ENCODE data around the gene NUP133.

Gene NUP133

DNA sequence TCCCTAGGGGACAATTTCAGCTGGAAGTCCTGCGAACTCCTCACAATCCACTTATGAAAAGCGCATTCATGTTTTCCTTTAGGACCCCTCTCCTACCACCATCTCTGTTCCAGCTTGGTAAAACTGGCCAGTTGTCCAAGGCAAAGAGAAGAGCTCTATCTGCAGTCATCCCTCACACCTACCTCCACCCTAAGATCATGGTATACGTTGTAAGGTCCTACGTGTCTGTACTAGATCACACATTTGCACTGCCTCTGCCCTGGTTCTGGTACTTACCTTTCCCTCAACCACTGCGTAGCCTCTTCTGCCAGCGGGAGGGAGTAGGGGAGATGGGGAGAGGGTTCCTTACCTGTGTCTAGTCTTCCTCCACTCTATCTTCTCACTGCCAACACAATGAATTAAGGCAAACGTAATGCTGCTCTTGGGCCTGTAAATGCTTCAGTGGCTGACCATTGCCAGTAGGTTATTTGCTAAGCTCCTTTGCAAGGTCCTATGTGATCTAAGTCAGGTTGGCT lies 739 bp upstream of the NUP133 start:
- no peak for DNase-seq (ENCODE audit: insufficient read length, low spot score)
- FAIRE-seq: no peak
- TF ChIP-seq, protein P1, sequence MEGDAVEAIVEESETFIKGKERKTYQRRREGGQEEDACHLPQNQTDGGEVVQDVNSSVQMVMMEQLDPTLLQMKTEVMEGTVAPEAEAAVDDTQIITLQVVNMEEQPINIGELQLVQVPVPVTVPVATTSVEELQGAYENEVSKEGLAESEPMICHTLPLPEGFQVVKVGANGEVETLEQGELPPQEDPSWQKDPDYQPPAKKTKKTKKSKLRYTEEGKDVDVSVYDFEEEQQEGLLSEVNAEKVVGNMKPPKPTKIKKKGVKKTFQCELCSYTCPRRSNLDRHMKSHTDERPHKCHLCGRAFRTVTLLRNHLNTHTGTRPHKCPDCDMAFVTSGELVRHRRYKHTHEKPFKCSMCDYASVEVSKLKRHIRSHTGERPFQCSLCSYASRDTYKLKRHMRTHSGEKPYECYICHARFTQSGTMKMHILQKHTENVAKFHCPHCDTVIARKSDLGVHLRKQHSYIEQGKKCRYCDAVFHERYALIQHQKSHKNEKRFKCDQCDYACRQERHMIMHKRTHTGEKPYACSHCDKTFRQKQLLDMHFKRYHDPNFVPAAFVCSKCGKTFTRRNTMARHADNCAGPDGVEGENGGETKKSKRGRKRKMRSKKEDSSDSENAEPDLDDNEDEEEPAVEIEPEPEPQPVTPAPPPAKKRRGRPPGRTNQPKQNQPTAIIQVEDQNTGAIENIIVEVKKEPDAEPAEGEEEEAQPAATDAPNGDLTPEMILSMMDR (IDR thresholded peaks at IDR 0.05; ENCODE audit: insufficient read depth, missing control alignments): no peak

GRCh38 chr1:229507502-229507901 lies 639 bp downstream of the NUP133 start:
- TF ChIP-seq, protein P1 (IDR thresholded peaks at IDR 0.05; ENCODE audit: insufficient read depth, missing control alignments): no peak
- FAIRE-seq (peak; percentile 11), DNase-seq (ENCODE audit: insufficient read length, low spot score) (no peak)

DNA sequence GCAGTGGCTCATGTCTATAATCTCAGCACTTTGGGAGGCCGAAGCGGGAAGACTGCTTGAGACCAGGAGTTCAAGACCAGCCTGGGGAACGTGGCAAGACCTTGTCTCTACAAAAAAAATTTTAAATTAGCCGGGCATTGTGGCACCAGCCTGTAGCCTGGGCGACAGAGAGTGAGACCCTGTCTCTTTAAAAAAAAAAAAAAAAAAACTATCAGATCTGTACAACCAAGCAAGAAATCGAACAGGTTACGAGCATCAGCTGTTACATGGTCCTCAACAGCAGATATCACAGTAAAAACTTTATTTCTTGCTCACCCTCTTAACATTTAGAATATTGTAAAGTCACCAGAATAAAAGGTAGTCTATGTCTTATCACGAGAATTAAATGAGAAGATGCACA lies 1.5 kb downstream of the NUP133 start:
- DNase-seq (ENCODE audit: insufficient read length, low spot score): no peak
- FAIRE-seq: no peak
- TF ChIP-seq, protein P1 (IDR thresholded peaks at IDR 0.05; ENCODE audit: insufficient read depth, missing control alignments): no peak

DNA sequence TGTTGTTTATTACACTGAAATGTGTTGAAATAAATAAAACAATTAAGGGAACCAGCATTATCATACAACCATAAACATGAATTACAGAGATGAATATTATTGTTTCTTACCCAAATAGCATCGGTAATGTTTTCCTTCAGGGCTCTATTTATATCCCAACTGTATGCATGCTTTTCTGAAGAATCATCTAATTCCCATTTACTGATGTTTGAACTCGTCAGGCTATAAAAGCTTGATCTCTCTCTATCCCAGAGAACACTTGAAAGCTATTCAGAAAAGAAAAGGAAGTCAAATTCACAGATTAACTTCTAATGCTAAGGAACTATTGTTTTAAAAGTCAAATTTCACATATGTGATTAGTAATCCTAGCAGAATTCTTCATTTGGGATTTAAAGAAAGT lies 12.4 kb downstream of the NUP133 start:
- TF ChIP-seq, protein P1 (IDR thresholded peaks at IDR 0.05; ENCODE audit: insufficient read depth, missing control alignments): no peak
- FAIRE-seq: no peak
- no peak for DNase-seq (ENCODE audit: insufficient read length, low spot score)

- DNase-seq (ENCODE audit: insufficient read length, low spot score): no peak
- FAIRE-seq: no peak
- TF ChIP-seq, protein P1 (IDR thresholded peaks at IDR 0.05; ENCODE audit: insufficient read depth, missing control alignments): no peak
These were observed 21.0 kb downstream of the NUP133 start for GRCh38 chr1:229487181-229487580.

- FAIRE-seq (peak; percentile 60), DNase-seq (ENCODE audit: insufficient read length, low spot score) (no peak)
- TF ChIP-seq, protein P1 (IDR thresholded peaks at IDR 0.05; ENCODE audit: insufficient read depth, missing control alignments): no peak
These were observed 22.8 kb downstream of the NUP133 start for GRCh38 chr1:229485318-229485717.

DNA sequence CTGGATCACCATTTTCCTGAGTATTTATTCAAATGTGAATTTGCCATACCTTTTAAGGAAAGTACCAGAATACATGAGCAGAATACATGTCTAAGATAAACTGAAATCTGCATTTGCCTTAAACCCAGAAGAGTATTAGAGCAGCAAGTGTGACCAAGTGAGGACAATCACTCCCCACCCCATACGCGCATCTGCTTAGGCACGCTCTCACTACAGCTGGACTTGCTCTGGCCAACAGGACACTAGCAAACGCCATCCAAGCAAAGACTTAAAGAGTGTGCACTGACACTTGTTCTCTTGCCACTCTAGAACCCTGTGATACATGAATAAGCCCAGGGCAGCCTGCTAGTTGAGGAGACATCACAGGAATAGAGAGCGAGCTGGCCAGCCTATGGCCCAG lies 25.6 kb downstream of the NUP133 start:
- FAIRE-seq: peak; percentile 25
- TF ChIP-seq, protein P1 (IDR thresholded peaks at IDR 0.05; ENCODE audit: insufficient read depth, missing control alignments): no peak
- DNase-seq (ENCODE audit: insufficient read length, low spot score): no peak
